A549 (cell line): ENCODE measurements around the gene APMAP. TPM values are rescaled to one million over a fixed set of nuclear protein-coding genes. Genes with fewer than 3 reads are reported as not detected.

Experiments used
- ATAC-seq, 2 experiments: fragments of 200-7000 bp in 1 of 2; fragments of >200 bp in 1 of 2; cut with Nextera tagmentation in 1 of 2; cut with Tn5 transposase in 1 of 2; 3 replicates each; pipeline versions ENCODE4 v1.8.0 to v1.9.1; 2018 to 2020; ENCODE audit warnings: mild to moderate bottlenecking in 1 of 2, moderate library complexity in 1 of 2
- CTCF ChIA-PET: fragments of 300-600 bp; sonication (Branson Sonifier 250); formaldehyde crosslinking; extraction: SDS; loops from one replicate; lab custom pipeline; 2021; ENCODE audit warnings: antibody characterized with exemption, inconsistent platforms; lab: Yijun Ruan, JAX
- POLR2A ChIA-PET: fragments of 350-600 bp; formaldehyde crosslinking; extraction: SDS; loops from one replicate; lab custom pipeline; 2021; ENCODE audit warnings: antibody characterized with exemption, inconsistent platforms; lab: Yijun Ruan, JAX
- DNase-seq, 2 experiments: peaks; one replicate each; pipeline versions ENCODE4 v3.0.0 to v3.0.0-alpha.2; 2011 to 2016; ENCODE audit warnings: low read depth in 1 of 2, low spot score in 1 of 2
- FAIRE-seq: peaks from 2 replicates; lab custom pipeline; 2011; peaks lifted over from hg19 to GRCh38; lab: Jason Lieb, UNC
- H3K27ac ChIP-seq, 2 experiments: fragments of >200 bp; sonication (Bioruptor Twin); formaldehyde crosslinking; 3 replicates each; pipeline ENCODE4 v1.5.1; 2016 to 2017
- H3K4me1 ChIP-seq: fragments of >200 bp; sonication (Bioruptor Twin); formaldehyde crosslinking; 3 replicates; pipeline ENCODE4 v1.6.1; 2016
- H3K4me2 ChIP-seq: fragments of >200 bp; sonication (Bioruptor Twin); formaldehyde crosslinking; 3 replicates; pipeline ENCODE4 v1.6.1; 2016
- H3K4me3 ChIP-seq: fragments of >200 bp; sonication (Bioruptor Twin); formaldehyde crosslinking; 3 replicates; pipeline ENCODE4 v1.5.1; 2016
- H3K9me3 ChIP-seq: fragments of >200 bp; sonication (Bioruptor Twin); formaldehyde crosslinking; 3 replicates; pipeline ENCODE4 v1.6.1; 2016
- EHF ChIP-seq: fragments of 250-450 bp; sonication (Bioruptor Pico); IDR thresholded peaks from 2 replicates; pipeline ENCODE4 v1.5.0; 2020; ENCODE audit warnings: mild to moderate bottlenecking
- EHMT2 ChIP-seq: fragments of 200-600 bp; sonication (generic); IDR thresholded peaks from 2 replicates; pipeline ENCODE4 v1.6.1; 2016; ENCODE audit warnings: antibody characterized with exemption, low read depth, mild to moderate bottlenecking, moderate library complexity
- ESRRA ChIP-seq: fragments of 150-350 bp; IDR thresholded peaks from 2 replicates; pipeline ENCODE4 v1.6.1; 2014; ENCODE audit warnings: mild to moderate bottlenecking, low read length, borderline replicate concordance
- FOXS1 ChIP-seq: fragments of 250-450 bp; sonication (Bioruptor Pico); IDR thresholded peaks from 2 replicates; pipeline ENCODE4 v1.5.0; 2020; ENCODE audit warnings: mild to moderate bottlenecking, moderate library complexity
- JUN ChIP-seq, 2 experiments: fragments of >200 bp; sonication (Bioruptor Twin); formaldehyde crosslinking; IDR thresholded peaks; 2 replicates in 1 of 2; 3 replicates in 1 of 2; pipeline ENCODE4 v1.6.1; 2016 to 2017
- MAFK ChIP-seq: fragments of 450-650 bp; IDR thresholded peaks from 2 replicates; pipeline ENCODE4 v1.6.1; 2014; ENCODE audit not compliant: partially characterized antibody
- NPAS2 ChIP-seq: fragments of 250-450 bp; sonication (Bioruptor Pico); IDR thresholded peaks from 2 replicates; pipeline ENCODE4 v1.8.0; 2022; ENCODE audit warnings: mild to moderate bottlenecking, moderate library complexity, borderline replicate concordance
- PHF8 ChIP-seq: fragments of 200-600 bp; sonication (generic); IDR thresholded peaks from 2 replicates; pipeline ENCODE4 v1.6.1; 2016; ENCODE audit warnings: low read depth, mild to moderate bottlenecking, antibody characterized with exemption, moderate library complexity, borderline replicate concordance
- POLR2A ChIP-seq: IDR thresholded peaks from 2 replicates; pipeline ENCODE4 v1.6.1; 2012; ENCODE audit warnings: mild to moderate bottlenecking, low read length
- RAD21 ChIP-seq, 2 experiments: fragments of >200 bp in 1 of 2; sonication (Bioruptor Twin) in 1 of 2; formaldehyde crosslinking in 1 of 2; IDR thresholded peaks in 1 of 2; conservative IDR thresholded peaks in 1 of 2; 2 replicates in 1 of 2; 3 replicates in 1 of 2; pipeline ENCODE4 v1.6.1; 2012 to 2018; ENCODE audit warnings: inconsistent platforms in 1 of 2
- RARB ChIP-seq: fragments of 250-450 bp; sonication (Bioruptor Pico); IDR thresholded peaks from 2 replicates; pipeline ENCODE4 v1.8.0; 2021; ENCODE audit warnings: mild to moderate bottlenecking, moderate library complexity
- SMC3 ChIP-seq: fragments of >200 bp; sonication (Bioruptor Twin); formaldehyde crosslinking; IDR thresholded peaks from 3 replicates; pipeline ENCODE4 v1.6.1; 2018; ENCODE audit warnings: inconsistent platforms
- ZC3H11A ChIP-seq: fragments of 450-650 bp; IDR thresholded peaks from 2 replicates; pipeline ENCODE4 v1.6.1; 2014; ENCODE audit warnings: antibody characterized with exemption, mild to moderate bottlenecking
- ZSCAN20 ChIP-seq: fragments of 250-450 bp; sonication (Bioruptor Pico); IDR thresholded peaks from 2 replicates; pipeline ENCODE4 v1.8.0; 2022; ENCODE audit warnings: mild to moderate bottlenecking, moderate library complexity
- WGBS: methylation state at CpG from one replicate; pipeline ENCODE4 v1.1.6; 2017; ENCODE audit errors: missing lambda C conversion rate; 5-methylcytosine and 5-hydroxymethylcytosine counted together
- polyA plus RNA-seq, 4 experiments: library from polyadenylated mRNA; depleted of rRNA in 3 of 4; stranded (reverse); fragments of >200 nt; fragmentation: RNase III in 1 of 4; extraction: RNeasy Plus Mini Kit Qiagen cat#74134 plus additional on column Dnase treatment in 1 of 4; gene quantifications; 2 replicates in 3 of 4; 3 replicates in 1 of 4; pipeline ENCODE4 v1.2.3, GENCODE V29; 2011 to 2017
- TF ChIP-seq, protein P1 (sequence below): fragments of 150-350 bp; IDR thresholded peaks from 2 replicates; pipeline ENCODE4 v1.6.1; 2014; ENCODE audit warnings: low read depth, mild to moderate bottlenecking, low read length
- TF ChIP-seq, protein P2 (sequence below): fragments of >200 bp; sonication (Bioruptor Twin); formaldehyde crosslinking; IDR thresholded peaks from 3 replicates; pipeline ENCODE4 v1.5.1; 2016
- TF ChIP-seq, protein P3 (sequence below): IDR thresholded peaks from 2 replicates; pipeline ENCODE4 v1.6.1; 2012
- TF ChIP-seq, protein P4 (sequence below): IDR thresholded peaks from 2 replicates; pipeline ENCODE4 v1.6.1; 2012
- TF ChIP-seq, protein P5 (sequence below): fragments of >200 bp; sonication (Bioruptor Twin); formaldehyde crosslinking; IDR thresholded peaks from 2 replicates; pipeline ENCODE4 v1.6.1; 2016
- TF ChIP-seq, protein P6 (sequence below): fragments of 250-450 bp; sonication (Bioruptor Pico); IDR thresholded peaks from 2 replicates; pipeline ENCODE4 v1.5.0; 2020; ENCODE audit warnings: low read depth, mild to moderate bottlenecking, moderate library complexity
- TF ChIP-seq, protein P7 (sequence below): fragments of 250-450 bp; sonication (Bioruptor Pico); IDR thresholded peaks from 2 replicates; pipeline ENCODE4 v1.5.0; 2021; ENCODE audit warnings: mild to moderate bottlenecking, moderate library complexity, borderline replicate concordance

APMAP gene
- polyA plus RNA-seq, 2 of the 4 experiments (the other 2 are of a cell fraction) = 113 to 141 TPM

DNA sequence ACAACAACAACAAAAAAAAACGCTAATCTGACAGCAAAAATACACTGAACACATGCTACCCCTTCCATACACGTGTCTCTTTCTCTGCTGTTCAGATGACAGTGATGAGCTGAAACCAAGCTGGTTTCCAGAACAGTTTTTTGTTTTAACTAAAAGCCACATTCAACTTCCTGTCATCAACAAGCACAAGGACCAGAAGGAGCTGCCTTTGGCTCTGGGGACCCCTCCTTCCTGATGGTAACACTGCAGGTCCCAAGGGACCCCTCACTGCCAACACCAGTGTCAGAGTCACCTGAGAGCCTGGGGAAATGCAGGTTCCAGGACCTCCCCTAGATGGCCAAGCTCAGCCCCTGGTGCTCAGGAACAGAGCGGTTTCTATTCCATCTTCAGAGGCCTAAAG lies 37.5 kb downstream of the APMAP start:
- peak; percentile 39 for FAIRE-seq
- no peaks in the 10 kb centered on the region for H3K9me3 ChIP-seq
- TF ChIP-seq NPAS2 (CRISPR knock-in tag) = no peak
- no peak for TF ChIP-seq ESRRA
- TF ChIP-seq RAD21 (conservative IDR thresholded peaks at IDR 0.05 in 1 of 2, IDR thresholded peaks at IDR 0.05 in 1 of 2) = no peak
- TF ChIP-seq, protein P1, sequence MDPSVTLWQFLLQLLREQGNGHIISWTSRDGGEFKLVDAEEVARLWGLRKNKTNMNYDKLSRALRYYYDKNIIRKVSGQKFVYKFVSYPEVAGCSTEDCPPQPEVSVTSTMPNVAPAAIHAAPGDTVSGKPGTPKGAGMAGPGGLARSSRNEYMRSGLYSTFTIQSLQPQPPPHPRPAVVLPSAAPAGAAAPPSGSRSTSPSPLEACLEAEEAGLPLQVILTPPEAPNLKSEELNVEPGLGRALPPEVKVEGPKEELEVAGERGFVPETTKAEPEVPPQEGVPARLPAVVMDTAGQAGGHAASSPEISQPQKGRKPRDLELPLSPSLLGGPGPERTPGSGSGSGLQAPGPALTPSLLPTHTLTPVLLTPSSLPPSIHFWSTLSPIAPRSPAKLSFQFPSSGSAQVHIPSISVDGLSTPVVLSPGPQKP = no peak
- TF ChIP-seq ZSCAN20 (CRISPR knock-in tag) = no peak
- TF ChIP-seq POLR2A = no peak
- TF ChIP-seq ZC3H11A = no peak
- no peak for TF ChIP-seq SMC3
- TF ChIP-seq PHF8 = no peak
- TF ChIP-seq EHF = no peak
- TF ChIP-seq, protein P2, sequence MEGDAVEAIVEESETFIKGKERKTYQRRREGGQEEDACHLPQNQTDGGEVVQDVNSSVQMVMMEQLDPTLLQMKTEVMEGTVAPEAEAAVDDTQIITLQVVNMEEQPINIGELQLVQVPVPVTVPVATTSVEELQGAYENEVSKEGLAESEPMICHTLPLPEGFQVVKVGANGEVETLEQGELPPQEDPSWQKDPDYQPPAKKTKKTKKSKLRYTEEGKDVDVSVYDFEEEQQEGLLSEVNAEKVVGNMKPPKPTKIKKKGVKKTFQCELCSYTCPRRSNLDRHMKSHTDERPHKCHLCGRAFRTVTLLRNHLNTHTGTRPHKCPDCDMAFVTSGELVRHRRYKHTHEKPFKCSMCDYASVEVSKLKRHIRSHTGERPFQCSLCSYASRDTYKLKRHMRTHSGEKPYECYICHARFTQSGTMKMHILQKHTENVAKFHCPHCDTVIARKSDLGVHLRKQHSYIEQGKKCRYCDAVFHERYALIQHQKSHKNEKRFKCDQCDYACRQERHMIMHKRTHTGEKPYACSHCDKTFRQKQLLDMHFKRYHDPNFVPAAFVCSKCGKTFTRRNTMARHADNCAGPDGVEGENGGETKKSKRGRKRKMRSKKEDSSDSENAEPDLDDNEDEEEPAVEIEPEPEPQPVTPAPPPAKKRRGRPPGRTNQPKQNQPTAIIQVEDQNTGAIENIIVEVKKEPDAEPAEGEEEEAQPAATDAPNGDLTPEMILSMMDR = no peak
- TF ChIP-seq JUN (IDR thresholded peaks at IDR 0.05) = no peak
- no peak for TF ChIP-seq FOXS1
- no peak overlapping the region for H3K27ac ChIP-seq
- no peak for DNase-seq
- H3K4me2 ChIP-seq = no peak overlapping the region
- ChIA-PET CTCF (interaction anchor here (0.7 to 1.9 kb wide), 6 partner anchors 10 to 1018 kb away, joined by 3 to 5 read pairs (median 3); no protein-coding TSS in a partner anchor), POLR2A (no interaction called here)
- no peak for ATAC-seq
- no peak overlapping the region for H3K4me3 ChIP-seq
- H3K4me1 ChIP-seq = no peaks in the 10 kb centered on the region
- 62% methylated on average over 3 of the region's 3 CpGs for WGBS

DNA sequence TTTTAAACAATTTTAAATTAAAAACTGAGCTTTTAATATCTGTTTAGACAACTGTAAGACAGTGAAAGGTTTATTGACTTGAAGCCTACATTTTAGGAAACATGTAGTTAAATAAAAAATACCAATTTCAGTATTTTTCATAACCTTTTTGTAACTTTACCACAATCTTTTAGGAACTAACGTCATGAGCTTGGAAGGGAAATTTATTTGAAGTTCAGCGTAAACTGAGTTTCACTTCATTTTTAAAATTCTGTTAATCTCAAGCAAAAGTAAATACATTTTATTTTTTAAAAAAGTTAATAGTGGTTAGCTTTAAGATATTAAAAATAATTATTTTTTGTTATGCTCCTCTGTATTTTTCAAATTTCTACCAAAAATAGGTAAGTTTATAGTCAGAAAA lies 38.0 kb downstream of the APMAP start:
- ATAC-seq = no peak
- 91% methylated on average over 2 of the region's 2 CpGs for WGBS
- DNase-seq = no peak
- Histone ChIP-seq H3K4me1 (no peaks in the 10 kb centered on the region), H3K4me3 (no peak overlapping the region), H3K9me3 (no peaks in the 10 kb centered on the region), H3K4me2 (no peak overlapping the region), H3K27ac (no peak overlapping the region)
- TF ChIP-seq, protein P3, sequence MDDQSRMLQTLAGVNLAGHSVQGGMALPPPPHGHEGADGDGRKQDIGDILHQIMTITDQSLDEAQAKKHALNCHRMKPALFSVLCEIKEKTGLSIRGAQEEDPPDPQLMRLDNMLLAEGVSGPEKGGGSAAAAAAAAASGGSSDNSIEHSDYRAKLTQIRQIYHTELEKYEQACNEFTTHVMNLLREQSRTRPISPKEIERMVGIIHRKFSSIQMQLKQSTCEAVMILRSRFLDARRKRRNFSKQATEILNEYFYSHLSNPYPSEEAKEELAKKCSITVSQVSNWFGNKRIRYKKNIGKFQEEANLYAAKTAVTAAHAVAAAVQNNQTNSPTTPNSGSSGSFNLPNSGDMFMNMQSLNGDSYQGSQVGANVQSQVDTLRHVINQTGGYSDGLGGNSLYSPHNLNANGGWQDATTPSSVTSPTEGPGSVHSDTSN = no peak
- TF ChIP-seq, protein P4, sequence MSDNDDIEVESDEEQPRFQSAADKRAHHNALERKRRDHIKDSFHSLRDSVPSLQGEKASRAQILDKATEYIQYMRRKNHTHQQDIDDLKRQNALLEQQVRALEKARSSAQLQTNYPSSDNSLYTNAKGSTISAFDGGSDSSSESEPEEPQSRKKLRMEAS = no peak
- TF ChIP-seq, protein P5, sequence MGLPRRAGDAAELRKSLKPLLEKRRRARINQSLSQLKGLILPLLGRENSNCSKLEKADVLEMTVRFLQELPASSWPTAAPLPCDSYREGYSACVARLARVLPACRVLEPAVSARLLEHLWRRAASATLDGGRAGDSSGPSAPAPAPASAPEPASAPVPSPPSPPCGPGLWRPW = no peak
- TF ChIP-seq MAFK (no peak), RARB (CRISPR knock-in tag) (no peak), EHMT2 (no peak)
- TF ChIP-seq, protein P6, sequence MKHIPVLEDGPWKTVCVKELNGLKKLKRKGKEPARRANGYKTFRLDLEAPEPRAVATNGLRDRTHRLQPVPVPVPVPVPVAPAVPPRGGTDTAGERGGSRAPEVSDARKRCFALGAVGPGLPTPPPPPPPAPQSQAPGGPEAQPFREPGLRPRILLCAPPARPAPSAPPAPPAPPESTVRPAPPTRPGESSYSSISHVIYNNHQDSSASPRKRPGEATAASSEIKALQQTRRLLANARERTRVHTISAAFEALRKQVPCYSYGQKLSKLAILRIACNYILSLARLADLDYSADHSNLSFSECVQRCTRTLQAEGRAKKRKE (CRISPR knock-in tag) = no peak
- TF ChIP-seq, protein P7, sequence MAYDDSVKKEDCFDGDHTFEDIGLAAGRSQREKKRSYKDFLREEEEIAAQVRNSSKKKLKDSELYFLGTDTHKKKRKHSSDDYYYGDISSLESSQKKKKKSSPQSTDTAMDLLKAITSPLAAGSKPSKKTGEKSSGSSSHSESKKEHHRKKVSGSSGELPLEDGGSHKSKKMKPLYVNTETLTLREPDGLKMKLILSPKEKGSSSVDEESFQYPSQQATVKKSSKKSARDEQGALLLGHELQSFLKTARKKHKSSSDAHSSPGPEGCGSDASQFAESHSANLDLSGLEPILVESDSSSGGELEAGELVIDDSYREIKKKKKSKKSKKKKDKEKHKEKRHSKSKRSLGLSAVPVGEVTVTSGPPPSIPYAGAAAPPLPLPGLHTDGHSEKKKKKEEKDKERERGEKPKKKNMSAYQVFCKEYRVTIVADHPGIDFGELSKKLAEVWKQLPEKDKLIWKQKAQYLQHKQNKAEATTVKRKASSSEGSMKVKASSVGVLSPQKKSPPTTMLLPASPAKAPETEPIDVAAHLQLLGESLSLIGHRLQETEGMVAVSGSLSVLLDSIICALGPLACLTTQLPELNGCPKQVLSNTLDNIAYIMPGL (CRISPR knock-in tag) = no peak
- ChIA-PET POLR2A (no interaction called here), CTCF (interaction anchor here (0.7 to 1.9 kb wide), 6 partner anchors 10 to 1017 kb away, joined by 3 to 5 read pairs (median 3); no protein-coding TSS in a partner anchor)
- peak; percentile 59 for FAIRE-seq
